Thoracic aorta (tissue), 2 donors: ENCODE data around the gene MED9. TPM values are rescaled to one million over a fixed set of nuclear protein-coding genes. Genes with fewer than 3 reads are reported as not detected.

Experiments
- ATAC-seq: fragments of 150-250 bp; one replicate; pipeline ENCODE4 v1.8.0; 2017; ENCODE audit warnings: low read depth; ENCODE audit not compliant: insufficient number of reproducible peaks, low FRiP score
- DNase-seq: peaks from one replicate; pipeline ENCODE4 v3.0.0-alpha.2; 2020; ENCODE audit warnings: low spot score
- H3K27ac ChIP-seq, 2 donors: fragments of 200-600 bp; sonication (generic); 1 replicate in 1 of 2; 2 replicates in 1 of 2; pipeline ENCODE4 v1.5.1; 2016; ENCODE audit warnings: mild to moderate bottlenecking in 2 of 2, moderate library complexity in 2 of 2
- H3K27me3 ChIP-seq: fragments of 200-600 bp; sonication (generic); replicated peaks from 2 replicates; pipeline ENCODE4 v1.6.0; 2016; ENCODE audit warnings: mild to moderate bottlenecking; ENCODE audit not compliant: insufficient read depth
- H3K36me3 ChIP-seq: fragments of 200-600 bp; sonication (generic); one replicate; pipeline ENCODE4 v1.5.1; 2016
- H3K4me1 ChIP-seq, 2 donors: fragments of 200-600 bp; sonication (generic); 1 replicate in 1 of 2; 2 replicates in 1 of 2; pipeline versions ENCODE4 v1.5.1 to v1.6.0; 2016; ENCODE audit warnings: low read depth in 2 of 2, mild to moderate bottlenecking in 1 of 2; ENCODE audit not compliant: control insufficient read depth in 1 of 2
- H3K4me3 ChIP-seq: fragments of 200-600 bp; sonication (generic); 2 replicates; pipeline ENCODE4 v1.5.1; 2016; ENCODE audit warnings: mild to moderate bottlenecking
- H3K9me3 ChIP-seq: fragments of 200-600 bp; sonication (generic); 2 replicates; pipeline ENCODE4 v1.5.1; 2016
- CTCF ChIP-seq: fragments of 200-600 bp; sonication (generic); IDR thresholded peaks from one replicate; pipeline ENCODE4 v1.5.1; 2019; ENCODE audit warnings: antibody characterized with exemption
- total RNA-seq, 2 donors: library from RNA; depleted of rRNA; stranded (reverse); fragments of >200 nt; gene quantifications; one replicate each; pipeline versions ENCODE4 v1.1.0 to v1.2.3, GENCODE V29; 2016

MED9 gene
- total RNA-seq, 2 donors from 2014 or later = 6.6 to 15.2 TPM

DNA sequence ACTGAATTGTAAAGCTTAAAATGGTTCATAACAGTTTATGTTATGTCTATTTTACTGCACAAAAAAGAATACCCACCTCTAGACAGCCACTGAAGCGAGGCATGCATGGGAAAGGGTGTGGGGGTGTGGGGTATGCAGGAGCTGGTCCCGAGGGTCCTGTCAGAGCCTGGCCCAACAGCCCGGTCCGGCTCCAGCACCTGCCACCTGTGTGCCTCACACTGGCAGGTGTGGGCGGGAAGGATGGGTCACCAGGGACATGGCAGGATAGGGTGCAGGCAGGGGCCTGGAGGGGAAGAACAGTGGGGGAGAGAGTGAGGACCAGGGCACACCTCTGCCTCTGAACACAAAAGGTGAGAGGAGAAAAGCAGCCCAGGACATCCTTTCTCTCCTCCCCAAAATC lies 42.2 kb downstream of the MED9 start:
- DNase-seq (no peak), ATAC-seq (no peak)
- TF ChIP-seq CTCF = no peak
- no peak overlapping the region for H3K27ac ChIP-seq
- H3K36me3 ChIP-seq = no peaks in the 10 kb centered on the region
- no peak overlapping the region for H3K4me3 ChIP-seq
- no peaks in the 10 kb centered on the region for H3K9me3 ChIP-seq
- H3K27me3 ChIP-seq = no peaks in the 10 kb centered on the region
- H3K4me1 ChIP-seq = no peaks in the 10 kb centered on the region

DNA sequence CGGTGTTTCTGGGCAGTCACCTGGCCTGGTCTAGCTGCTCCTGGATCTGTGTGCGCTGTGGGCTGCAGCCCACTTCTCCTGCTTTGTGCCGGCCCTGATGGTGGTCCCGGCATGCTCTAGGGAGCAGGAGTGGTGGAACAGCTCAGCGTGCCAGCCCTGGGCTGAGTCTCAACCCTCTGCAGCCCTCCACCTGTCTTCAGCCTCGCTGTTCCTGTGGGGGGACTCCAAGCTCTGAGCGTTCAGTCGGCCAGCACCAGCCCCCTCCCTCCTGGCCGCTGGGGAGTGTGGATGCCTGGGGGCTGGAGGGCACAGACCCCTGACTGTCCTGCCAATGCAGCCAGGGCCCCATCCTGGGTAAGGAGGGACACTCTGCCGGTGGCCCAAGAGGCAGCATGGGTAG lies 43.1 kb downstream of the MED9 start:
- no peaks in the 10 kb centered on the region for H3K27me3 ChIP-seq
- no peak overlapping the region for H3K4me3 ChIP-seq
- no peaks in the 10 kb centered on the region for H3K9me3 ChIP-seq
- H3K36me3 ChIP-seq = no peaks in the 10 kb centered on the region
- DNase-seq = no peak
- no peak for TF ChIP-seq CTCF
- ATAC-seq = no peak
- no peaks in the 10 kb centered on the region for H3K4me1 ChIP-seq
- H3K27ac ChIP-seq = no peak overlapping the region

- no peak for DNase-seq
- H3K4me3 ChIP-seq = no peak overlapping the region
- no peaks in the 10 kb centered on the region for H3K4me1 ChIP-seq
- no peak for TF ChIP-seq CTCF
- no peak for ATAC-seq
- H3K27me3 ChIP-seq = no peaks in the 10 kb centered on the region
- no peak overlapping the region for H3K27ac ChIP-seq
- no peaks in the 10 kb centered on the region for H3K9me3 ChIP-seq
- no peaks in the 10 kb centered on the region for H3K36me3 ChIP-seq
Measured at GRCh38 chr17:17520599-17521232, 43.9 kb downstream of the MED9 start.

DNA sequence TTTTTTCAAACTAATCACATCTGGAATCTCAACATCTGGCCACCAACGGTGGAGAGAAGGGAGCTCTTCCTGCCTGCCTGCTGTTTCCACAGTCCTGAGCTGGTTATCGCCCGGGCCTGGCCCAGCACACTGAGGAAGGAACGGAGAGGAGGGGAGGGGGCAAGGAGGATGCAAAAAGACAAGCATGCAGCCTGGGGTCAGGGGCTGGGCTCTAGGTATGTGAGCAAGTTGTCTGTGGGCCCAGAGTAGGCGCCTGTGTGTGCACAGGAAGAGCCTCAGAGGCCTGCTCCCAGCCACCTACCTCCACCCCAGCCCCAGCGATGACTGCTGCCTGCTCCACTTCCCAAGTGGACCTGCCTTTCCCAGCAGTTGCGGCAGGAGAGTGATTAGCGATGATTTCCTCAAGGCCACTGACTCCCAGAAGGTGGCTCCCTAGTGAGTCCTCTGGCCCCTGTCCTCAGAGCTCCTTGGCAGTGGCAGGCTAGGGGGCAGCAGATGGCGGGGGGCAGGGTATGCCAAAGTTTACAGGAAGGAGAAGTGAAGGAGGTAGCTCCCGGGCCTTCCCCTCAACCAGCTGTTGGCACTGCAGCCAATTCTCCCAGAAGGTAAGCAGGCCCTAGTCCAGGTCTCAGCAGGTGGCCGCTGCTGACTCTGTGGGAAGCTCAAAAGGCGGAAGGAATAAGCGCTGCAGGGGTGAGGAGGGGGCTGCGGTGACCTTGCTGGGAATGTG lies 46.4 kb downstream of the MED9 start:
- DNase-seq (no peak), ATAC-seq (no peak)
- H3K4me3 ChIP-seq = no peak overlapping the region
- no peak overlapping the region for H3K27ac ChIP-seq
- no peaks in the 10 kb centered on the region for H3K4me1 ChIP-seq
- no peaks in the 10 kb centered on the region for H3K9me3 ChIP-seq
- no peak for TF ChIP-seq CTCF
- H3K36me3 ChIP-seq = no peaks in the 10 kb centered on the region
- H3K27me3 ChIP-seq = no peaks in the 10 kb centered on the region

DNA sequence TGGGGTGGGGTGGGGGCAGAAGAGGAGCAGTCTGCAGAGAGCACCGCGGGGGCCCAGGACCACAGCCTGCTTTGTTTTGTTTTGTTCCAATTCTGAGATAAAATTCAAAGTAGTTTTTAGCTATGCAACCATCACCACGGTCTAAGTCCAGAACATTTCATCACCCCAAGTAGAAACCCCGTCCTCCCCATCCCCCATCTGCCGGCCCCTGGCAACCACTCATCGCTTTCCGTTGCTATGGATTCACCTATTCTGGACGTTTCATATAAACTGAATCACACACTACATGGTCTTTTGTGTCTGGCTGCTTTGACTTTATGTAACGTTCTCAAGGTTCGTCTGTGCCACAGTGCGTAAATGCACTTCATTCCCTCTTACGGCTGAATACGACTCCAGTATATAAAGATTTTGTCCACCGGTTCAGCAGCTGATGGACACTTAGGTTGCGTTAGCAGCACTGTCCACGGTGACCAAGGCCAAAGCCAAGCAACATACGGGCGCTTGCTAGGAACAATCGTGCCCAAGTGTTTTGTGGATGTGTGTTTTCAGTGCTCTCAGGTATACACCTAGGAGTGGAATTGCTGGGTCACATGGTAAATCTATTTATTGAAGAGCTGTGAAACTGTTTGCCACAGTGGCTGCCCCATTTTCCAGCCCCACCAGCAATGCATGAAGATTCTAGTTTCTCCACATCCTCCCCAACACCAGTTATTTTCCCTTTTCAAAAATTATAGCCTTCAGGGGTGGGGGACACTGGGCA lies 47.1 kb downstream of the MED9 start:
- Histone ChIP-seq H3K4me1 (no peaks in the 10 kb centered on the region), H3K9me3 (no peaks in the 10 kb centered on the region), H3K4me3 (no peak overlapping the region), H3K36me3 (no peaks in the 10 kb centered on the region), H3K27ac (no peak overlapping the region), H3K27me3 (no peaks in the 10 kb centered on the region)
- ATAC-seq = no peak
- TF ChIP-seq CTCF = no peak
- DNase-seq = no peak
